ENCODE measurements around the gene ACOT8.

DNA sequence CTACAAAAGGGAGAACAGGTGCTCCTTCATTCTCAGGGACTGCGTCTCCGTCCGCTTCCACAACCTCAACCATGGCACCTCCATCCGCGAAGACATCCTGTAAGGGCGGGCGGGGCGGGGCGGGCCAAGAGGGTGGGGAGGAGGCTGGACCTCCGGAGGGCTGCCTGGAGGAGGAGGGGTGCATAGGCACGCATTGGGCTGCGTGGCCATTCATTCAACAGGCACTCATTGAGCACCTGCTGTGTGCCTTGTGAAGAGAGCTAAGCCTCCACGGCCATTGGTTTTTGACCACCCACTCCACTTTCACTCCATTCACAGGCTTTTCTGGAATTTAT, 657 bp upstream of the ACOT8 start:
- TF ChIP-seq POLR2A (IDR thresholded peaks at IDR 0.05; ENCODE audit: low read length) (no peak), GATA3 (IDR thresholded peaks at IDR 0.05; ENCODE audit: borderline replicate concordance) (no peak), HDAC2 (IDR thresholded peaks at IDR 0.05) (no peak), TFCP2L1 (CRISPR knock-in tag; IDR thresholded peaks at IDR 0.05) (no peak), JUNB (IDR thresholded peaks at IDR 0.05) (no peak)
- TF ChIP-seq, protein P1, sequence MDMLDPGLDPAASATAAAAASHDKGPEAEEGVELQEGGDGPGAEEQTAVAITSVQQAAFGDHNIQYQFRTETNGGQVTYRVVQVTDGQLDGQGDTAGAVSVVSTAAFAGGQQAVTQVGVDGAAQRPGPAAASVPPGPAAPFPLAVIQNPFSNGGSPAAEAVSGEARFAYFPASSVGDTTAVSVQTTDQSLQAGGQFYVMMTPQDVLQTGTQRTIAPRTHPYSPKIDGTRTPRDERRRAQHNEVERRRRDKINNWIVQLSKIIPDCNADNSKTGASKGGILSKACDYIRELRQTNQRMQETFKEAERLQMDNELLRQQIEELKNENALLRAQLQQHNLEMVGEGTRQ (IDR thresholded peaks at IDR 0.05), result no peak
- TF ChIP-seq, protein P2, sequence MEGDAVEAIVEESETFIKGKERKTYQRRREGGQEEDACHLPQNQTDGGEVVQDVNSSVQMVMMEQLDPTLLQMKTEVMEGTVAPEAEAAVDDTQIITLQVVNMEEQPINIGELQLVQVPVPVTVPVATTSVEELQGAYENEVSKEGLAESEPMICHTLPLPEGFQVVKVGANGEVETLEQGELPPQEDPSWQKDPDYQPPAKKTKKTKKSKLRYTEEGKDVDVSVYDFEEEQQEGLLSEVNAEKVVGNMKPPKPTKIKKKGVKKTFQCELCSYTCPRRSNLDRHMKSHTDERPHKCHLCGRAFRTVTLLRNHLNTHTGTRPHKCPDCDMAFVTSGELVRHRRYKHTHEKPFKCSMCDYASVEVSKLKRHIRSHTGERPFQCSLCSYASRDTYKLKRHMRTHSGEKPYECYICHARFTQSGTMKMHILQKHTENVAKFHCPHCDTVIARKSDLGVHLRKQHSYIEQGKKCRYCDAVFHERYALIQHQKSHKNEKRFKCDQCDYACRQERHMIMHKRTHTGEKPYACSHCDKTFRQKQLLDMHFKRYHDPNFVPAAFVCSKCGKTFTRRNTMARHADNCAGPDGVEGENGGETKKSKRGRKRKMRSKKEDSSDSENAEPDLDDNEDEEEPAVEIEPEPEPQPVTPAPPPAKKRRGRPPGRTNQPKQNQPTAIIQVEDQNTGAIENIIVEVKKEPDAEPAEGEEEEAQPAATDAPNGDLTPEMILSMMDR (IDR thresholded peaks at IDR 0.05), result no peak

Data from A549 (cell line).